Stimulated activated CD8-positive, alpha-beta memory T cell treated with anti-CD3 and anti-CD28 coated beads, Interleukin-15, amount 100 ng/mL, for 4 hours (primary cell): ENCODE measurements around the gene TPK1.
A peak's percentile ranks its signal among the peaks of the same experiment; 100 is the strongest.

ENCODE experiments used
- DNase-seq, 2 donors: peaks; one replicate each; pipeline ENCODE4 v3.0.0-alpha.2; 2020; ENCODE audit warnings: low read depth in 2 of 2

The TPK1 gene

DNA sequence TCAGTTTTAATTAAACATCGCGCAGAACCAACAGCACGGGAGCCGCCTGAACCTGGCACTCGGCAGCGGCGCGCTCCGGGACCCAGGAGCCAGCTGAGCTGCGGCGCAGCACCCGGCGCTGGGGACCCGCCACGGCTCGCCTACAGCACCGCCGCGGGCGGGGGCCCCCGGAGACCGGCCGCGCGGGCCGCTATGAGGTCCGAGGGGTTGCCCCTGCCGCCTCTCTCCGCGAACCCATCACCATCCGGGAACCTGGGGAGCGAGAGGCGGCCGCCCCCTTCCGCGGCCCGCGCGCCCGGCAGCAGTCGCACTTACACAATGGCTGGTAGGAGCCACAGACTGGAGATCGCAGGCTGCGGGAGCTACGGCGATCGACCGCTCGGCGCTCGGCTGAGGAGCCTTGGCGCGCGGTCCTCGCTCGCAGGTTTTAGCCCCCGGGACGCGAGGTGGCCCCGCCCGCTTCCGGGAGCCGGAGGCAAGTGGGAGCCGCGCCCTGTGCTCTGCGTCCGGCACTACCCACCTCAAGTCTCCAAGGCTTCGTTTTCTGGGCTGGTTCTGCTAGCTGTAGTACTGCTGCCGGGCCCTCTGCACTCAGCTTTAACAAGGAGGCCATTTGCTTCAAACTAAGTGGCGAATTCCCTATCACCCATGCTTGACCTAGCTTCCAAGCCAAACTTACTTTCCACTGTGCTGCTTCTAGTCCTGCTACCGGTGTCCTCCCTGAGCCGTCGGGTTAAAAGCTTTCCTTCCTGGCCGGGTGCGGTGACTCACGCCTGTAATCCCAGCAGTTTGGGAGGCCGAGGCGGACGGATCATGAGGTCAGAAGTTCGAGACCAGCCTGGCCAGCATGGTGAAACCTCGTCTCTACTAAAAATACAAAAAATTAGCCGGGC is at the start of gene TPK1:
TPK1 (minus strand) TSS at position 402 of the 893 bp plus-strand sequence. CDS start 451 bp downstream, outside the sequence.
- DNase-seq, result peak; percentile 79 to 86

DNA sequence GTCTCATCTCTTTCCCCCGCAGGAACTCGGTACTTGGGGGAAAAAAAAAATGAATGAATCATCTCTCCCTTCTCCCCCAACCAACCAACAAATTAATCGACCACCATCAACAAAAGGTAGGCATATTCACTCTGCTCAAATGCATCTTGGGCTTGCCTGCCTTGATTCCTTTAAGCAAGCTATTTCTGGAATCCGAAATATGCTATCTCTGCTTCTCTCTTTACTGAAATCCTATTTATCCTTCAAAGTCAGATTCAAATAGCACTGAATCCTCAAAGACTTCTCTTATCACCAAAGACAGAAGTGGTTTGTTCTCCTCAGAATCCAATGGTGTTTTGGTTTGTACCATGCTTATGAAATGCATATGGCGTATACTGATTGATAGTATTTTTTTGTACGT is 49.6 kb upstream of the TPK1 start:
- no peak for DNase-seq

DNA sequence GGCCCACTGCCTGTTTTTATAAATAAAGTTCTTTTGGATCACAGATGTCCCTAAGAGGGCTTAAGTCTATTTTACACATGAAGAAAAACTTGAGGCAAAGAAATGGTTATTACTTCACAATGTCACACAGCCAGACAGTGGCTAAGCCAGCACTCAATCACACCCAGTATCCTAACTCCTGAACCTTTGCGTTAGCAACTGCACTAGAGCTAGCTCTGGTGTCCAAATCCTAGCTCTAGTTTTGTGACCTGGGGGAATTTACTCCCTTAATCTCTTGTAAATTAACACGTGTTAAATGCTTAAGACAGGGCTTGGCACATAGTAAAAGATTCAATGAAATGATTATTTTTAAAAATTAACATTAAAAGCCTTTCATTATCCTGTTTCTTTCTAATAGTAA is 49.0 kb upstream of the TPK1 start:
- no peak for DNase-seq

DNA sequence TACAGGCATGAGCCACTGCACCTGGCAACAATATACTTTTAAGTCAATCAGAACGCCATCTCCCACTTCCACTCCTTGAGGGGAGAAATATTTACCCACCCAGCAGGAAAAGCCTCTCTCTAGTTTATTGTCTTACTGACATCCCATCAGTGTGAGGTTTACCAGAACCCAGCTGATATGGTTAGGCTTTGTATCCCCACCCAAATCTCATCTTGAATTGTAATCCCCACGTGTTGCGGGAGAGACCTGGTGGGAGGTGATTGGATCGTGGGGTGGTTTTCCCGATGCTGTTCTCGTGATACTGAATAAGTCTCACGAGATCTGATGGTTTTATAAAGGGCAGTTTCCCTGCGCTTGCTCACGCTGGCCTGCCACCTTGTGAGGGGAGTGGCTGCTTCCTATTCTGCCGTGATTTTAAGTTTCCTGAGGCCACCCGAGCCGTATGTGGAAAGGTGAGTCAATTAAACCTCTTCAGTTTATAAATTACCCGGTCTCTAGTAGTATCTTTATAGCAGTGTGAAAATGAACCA is 37.5 kb upstream of the TPK1 start:
- DNase-seq, result no peak

DNA sequence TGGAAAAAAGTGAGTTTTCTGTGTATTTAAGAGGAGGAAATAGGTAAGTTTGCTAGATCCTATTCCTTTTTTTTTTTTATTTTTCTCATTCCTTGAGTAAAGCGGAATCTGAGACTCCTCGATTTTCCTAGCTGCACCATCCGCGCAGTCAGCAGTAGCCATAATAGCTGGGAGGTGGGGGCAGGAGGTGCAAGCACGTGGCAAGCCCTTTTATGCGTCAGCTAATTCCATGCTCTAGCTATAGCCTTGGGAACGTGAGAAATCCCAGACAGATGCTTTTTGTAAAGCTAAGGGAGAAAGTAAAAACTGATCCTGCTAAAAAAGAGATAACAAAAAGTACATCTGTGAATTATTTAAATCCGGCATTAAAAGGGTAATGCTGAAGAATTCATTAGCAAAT is 33.2 kb upstream of the TPK1 start:
- no peak for DNase-seq

DNA sequence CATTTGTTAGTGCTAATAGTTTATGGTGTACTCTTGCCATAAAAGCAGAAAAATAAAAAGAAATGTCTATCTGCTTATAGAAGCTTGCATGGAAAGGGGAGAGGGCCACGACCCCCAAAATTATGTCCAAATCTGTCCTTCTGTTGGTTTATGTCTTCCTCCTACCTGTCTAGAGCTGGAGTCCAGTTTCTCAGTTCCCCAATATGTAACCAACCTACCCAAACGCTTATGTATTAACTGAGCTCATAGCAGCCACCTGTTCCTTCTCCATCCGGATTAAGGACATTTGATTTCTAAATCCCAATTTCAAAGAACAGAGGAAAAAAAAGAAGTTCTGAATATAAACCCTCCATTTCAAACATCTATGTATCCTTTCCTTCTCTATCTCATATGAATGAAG is 30.3 kb upstream of the TPK1 start:
- no peak for DNase-seq

DNA sequence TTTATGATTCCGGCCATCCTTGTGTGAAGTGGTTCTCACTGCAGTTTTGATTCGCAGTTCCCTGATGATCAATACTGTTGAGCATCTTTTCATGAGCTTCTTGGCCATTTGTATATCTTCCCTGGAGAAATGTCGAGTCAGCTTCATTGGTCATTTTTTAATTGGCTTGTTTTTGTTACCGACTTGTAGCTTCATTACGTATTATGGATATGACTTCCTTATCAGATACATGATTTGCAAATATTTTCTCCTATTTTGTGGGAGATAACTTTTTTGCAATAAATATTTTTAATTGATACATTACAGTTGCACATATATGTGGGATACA is 27.4 kb upstream of the TPK1 start:
- DNase-seq, result no peak

- no peak for DNase-seq
Measured at GRCh38 chr7:144862612-144863319, 26.9 kb upstream of the TPK1 start.

GRCh38 chr7:144859739-144860138 is 23.9 kb upstream of the TPK1 start:
- DNase-seq, result no peak

DNA sequence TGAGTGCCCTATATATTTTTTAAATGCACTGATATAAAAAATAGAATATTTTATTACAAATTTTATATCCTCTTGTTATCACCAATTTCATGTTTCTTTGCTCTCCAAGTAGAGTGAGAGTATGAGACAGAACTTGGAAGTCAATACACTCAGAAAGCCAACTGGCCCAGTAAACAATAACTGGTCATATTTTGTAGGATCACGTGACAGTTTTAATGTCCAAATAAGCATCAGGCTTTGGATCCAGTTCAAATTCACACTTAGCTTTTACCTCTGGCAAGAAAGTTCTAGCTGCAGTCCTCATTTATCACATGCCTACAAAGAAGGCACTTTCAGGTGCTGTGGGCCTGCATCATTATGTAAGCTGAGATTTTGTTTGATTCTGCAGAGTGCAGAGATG is 21.6 kb upstream of the TPK1 start:
- DNase-seq, result no peak

GRCh38 chr7:144854839-144855424 is 19.1 kb upstream of the TPK1 start:
- no peak for DNase-seq

- no peak for DNase-seq
Measured at GRCh38 chr7:144853542-144853941, 17.7 kb upstream of the TPK1 start.

- no peak for DNase-seq
Measured at GRCh38 chr7:144848078-144848477, 12.2 kb upstream of the TPK1 start.

- DNase-seq, result no peak
Measured at GRCh38 chr7:144842377-144842851, 6.6 kb upstream of the TPK1 start.

DNA sequence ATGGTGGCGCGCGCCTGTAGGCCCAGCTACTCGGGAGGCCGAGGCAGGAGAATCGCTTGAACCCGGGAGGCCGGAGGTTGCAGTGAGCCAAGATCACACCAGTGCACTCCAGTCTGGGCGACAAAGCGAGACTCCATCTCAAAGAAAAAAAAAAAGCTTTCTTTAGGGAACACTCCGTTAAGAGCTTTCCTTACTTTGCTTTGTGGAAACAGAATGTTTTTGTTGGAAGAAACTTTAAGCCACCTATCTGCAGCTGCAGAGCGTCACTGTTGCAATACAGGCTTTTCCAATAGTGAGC is 641 bp upstream of the TPK1 start:
- DNase-seq, result no peak

DNA sequence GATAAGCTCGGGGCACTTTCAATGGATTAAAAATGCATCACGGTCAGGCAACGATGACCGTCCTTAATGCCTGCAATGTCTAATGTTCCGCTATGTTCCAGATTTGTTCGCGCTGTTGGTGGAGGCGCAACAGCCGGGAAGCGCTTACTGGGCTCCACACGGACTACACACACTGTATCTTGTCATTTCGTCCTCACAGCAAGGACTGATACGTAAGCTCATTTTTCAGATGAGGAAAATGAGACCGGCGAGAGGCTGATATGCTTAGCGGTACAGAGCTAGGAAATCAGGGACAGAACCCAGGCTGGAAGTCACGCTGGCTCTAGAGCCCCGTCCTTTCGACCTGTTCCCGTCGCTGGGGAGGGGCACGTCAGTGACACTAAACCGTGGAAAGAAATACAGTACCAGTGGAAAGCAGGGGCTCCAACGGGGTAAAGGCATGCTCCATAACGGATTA is 670 bp downstream of the TPK1 start:
- DNase-seq, result peak in 1 of 2 donors; percentile 7

DNA sequence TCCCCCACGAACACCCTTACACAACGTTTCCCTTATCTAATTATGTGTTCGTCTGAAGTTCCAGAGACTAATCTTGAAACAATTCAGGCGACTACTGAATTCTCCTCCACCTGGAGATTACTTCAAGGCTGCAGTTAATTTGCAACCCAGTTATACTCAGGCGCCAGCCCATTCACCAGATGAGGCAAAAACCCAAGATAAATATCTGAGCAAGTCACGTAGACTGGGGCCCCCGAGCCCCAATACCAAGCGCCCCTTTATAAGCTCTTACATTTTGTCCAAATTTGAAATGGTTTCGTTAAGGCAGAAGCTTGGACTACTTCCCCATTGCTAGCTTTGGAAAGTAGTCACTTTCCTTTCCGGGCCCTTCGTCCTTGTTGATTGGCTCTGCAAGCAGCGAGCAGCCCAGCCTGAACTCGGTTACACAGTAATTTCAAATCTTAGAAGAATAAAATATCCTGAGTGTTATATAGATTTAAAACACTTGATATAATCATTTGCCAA is 1.2 kb downstream of the TPK1 start:
- DNase-seq, result no peak

- DNase-seq, result no peak
Measured at GRCh38 chr7:144830811-144831210, 5.0 kb downstream of the TPK1 start.

- DNase-seq, result no peak
Measured at GRCh38 chr7:144830024-144830785, 5.6 kb downstream of the TPK1 start.

- DNase-seq, result no peak
Measured at GRCh38 chr7:144827621-144828020, 8.2 kb downstream of the TPK1 start.

- no peak for DNase-seq
Measured at GRCh38 chr7:144826208-144826607, 9.6 kb downstream of the TPK1 start.

DNA sequence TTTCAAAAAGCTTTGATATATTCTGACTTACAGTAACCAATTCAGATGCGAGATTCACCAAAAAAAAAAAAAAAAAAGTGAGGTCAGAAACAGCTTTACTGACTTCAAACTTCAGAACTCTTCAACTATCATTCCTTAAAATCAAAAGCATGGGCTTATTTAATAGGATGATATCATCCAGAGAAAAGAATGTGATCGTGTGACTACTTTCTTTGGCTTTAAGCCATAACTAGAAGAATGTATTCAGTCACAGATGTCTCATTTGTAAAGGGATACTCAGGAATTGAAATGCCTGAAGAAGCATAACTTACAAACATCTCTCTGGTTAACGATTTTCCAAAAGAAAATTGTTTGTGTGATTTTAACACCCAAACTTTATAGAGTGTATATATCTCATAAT is 11.5 kb downstream of the TPK1 start:
- no peak for DNase-seq
